Upper lobe of left lung (tissue), 6 donors: ENCODE results near the gene APP. TPM values are rescaled to one million over a fixed set of nuclear protein-coding genes. Genes with fewer than 3 reads are reported as not detected.
A peak's percentile ranks its signal among the peaks of the same experiment; 100 is the strongest.

Source experiments
- ATAC-seq, 2 donors: fragments of 200-7000 bp; cut with Tn5 transposase; one replicate each; pipeline ENCODE4 v1.9.1; 2022; ENCODE audit warnings: mild to moderate bottlenecking in 2 of 2, moderate library complexity in 2 of 2; ENCODE audit not compliant: low FRiP score in 2 of 2
- DNase-seq, 2 donors: peaks; one replicate each; pipeline ENCODE4 v3.0.0-alpha.2; 2019 to 2020
- H3K27ac ChIP-seq, 4 donors: fragments of 200-600 bp; sonication (generic); one replicate each; pipeline ENCODE4 v1.5.1; 2016 to 2019
- H3K27me3 ChIP-seq, 4 donors: fragments of 200-600 bp; sonication (generic); one replicate each; pipeline ENCODE4 v1.5.1; 2017 to 2019
- H3K36me3 ChIP-seq, 4 donors: fragments of 200-600 bp; sonication (generic); one replicate each; pipeline ENCODE4 v1.5.1; 2016 to 2019
- H3K4me1 ChIP-seq, 4 donors: fragments of 200-600 bp; sonication (generic); one replicate each; pipeline ENCODE4 v1.5.1; 2018 to 2019
- H3K4me3 ChIP-seq, 4 donors: fragments of 200-600 bp; sonication (generic); one replicate each; pipeline ENCODE4 v1.5.1; 2017 to 2019; ENCODE audit warnings: mild to moderate bottlenecking in 2 of 4, moderate library complexity in 1 of 4
- H3K9me3 ChIP-seq, 4 donors: fragments of 200-600 bp; sonication (generic); one replicate each; pipeline ENCODE4 v1.5.1; 2018 to 2019
- EP300 ChIP-seq, 4 donors: sonication (generic); formaldehyde crosslinking; IDR thresholded peaks; one replicate each; pipeline ENCODE4 v1.5.1; 2017; ENCODE audit warnings: antibody characterized with exemption in 4 of 4, control low read depth in 2 of 4
- POLR2A ChIP-seq, 4 donors: fragments of 450-650 bp; IDR thresholded peaks; one replicate each; pipeline ENCODE4 v1.5.1; 2016 to 2017; ENCODE audit warnings: antibody characterized with exemption in 4 of 4, mild to moderate bottlenecking in 2 of 4
- POLR2AphosphoS5 ChIP-seq, 2 donors: sonication (generic); formaldehyde crosslinking; IDR thresholded peaks; one replicate each; pipeline ENCODE4 v1.5.1; 2017; ENCODE audit warnings: antibody characterized with exemption in 2 of 2
- WGBS, 2 donors: methylation state at CpG; one replicate each; pipeline ENCODE4 v1.1.5; 2017 to 2018; 5-methylcytosine and 5-hydroxymethylcytosine counted together
- total RNA-seq, 6 donors: library from RNA; depleted of rRNA in 4 of 6; stranded (reverse); fragments of >200 nt in 4 of 6; gene quantifications; one replicate each; pipeline versions ENCODE4 v1.1.0 to v1.2.1, GENCODE V29; 2016 to 2021
- TF ChIP-seq, protein P1 (sequence below), 6 experiments: fragments of 450-650 bp in 4 of 6; fragments of 200-600 bp in 2 of 6; sonication (generic) in 2 of 6; IDR thresholded peaks; one replicate each; pipeline ENCODE4 v1.5.1; 2016 to 2019; ENCODE audit warnings: antibody characterized with exemption in 6 of 6
- donor health status: DM: no; HTN: no; CAD: no; lungs with moderate emphysema.
- donor health status: DM: no; HTN: yes; CAD: no; lungs with severe emphysema.

The APP gene
- total RNA-seq, 6 donors from 2014 or later: 177 to 444 (median 391) TPM

DNA sequence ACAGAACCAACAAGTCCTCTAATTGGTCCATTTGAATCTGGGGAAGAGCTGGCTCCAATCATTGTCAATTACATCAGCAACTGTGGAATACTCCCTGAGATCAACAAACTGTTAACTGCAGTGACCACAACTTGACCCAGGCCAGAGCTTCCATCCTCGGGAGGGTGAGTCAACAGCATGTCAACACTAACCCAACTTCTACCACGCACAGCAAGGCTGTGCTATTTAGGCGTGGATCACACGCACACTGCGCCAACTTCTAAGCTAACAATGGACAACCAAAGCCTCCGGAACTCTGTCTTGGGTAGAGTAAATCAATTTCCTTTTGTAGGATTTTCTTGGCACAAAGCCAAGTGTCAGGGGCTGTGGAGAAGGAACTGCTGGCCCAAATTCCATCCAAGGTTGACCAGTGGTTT, 30.4 kb downstream of the APP start:
- Histone ChIP-seq H3K27ac (peak overlapping the region in 2 of 4 donors; percentile 12 to 46), H3K4me1 (peaks cover 8 to 29% (median 15%) of the 10 kb centered on the region in 4 donors), H3K27me3 (no peaks in the 10 kb centered on the region), H3K36me3 (no peaks in the 10 kb centered on the region), H3K4me3 (no peak overlapping the region), H3K9me3 (no peaks in the 10 kb centered on the region)
- ATAC-seq (peak; percentile 82 to 89), DNase-seq (peak in 1 of 2 donors; percentile 62)
- TF ChIP-seq POLR2AphosphoS5 (IDR thresholded peaks at IDR 0.05): peak in 1 of 2 donors; percentile 67
- TF ChIP-seq POLR2A (IDR thresholded peaks at IDR 0.05): no peak
- TF ChIP-seq EP300 (IDR thresholded peaks at IDR 0.05): peak in 1 of 4 donors; percentile 14
- 42 to 92% methylated on average over 4 to 6 of the region's 6 CpGs for WGBS, 2 donors

DNA sequence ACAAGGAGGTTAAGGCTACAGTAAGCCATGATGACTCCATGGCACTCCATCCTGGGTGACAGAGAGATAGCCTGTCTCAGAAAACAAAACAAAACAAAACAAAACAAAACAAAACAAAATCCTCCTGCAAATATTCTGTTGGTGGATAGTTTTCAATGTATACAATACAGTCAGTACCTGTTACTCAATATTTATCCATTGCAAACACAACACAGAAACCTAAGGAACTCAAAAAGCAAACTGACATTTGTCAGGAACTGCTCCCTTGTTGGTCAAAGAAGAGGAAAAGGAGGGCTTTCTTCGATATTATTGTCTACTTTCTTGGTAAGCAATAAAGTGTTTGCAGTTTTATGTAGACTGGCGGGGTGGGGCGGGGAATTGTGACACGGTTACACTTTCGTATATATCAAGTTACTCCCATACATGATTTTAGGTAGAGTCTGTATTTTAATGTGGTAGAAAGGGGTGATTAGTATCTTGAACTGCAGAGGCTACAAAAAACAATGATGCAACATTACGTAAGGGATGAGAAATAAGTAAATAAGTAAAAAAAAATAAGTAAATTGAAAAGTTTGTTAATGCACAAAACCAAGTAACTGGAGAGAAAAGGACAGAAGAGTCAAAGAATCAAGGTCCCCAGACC, 31.8 kb downstream of the APP start:
- Histone ChIP-seq H3K27me3 (no peaks in the 10 kb centered on the region), H3K9me3 (no peaks in the 10 kb centered on the region), H3K27ac (no peak overlapping the region), H3K36me3 (no peaks in the 10 kb centered on the region), H3K4me3 (no peak overlapping the region), H3K4me1 (peaks cover 8 to 29% (median 15%) of the 10 kb centered on the region in 4 donors)
- ATAC-seq (no peak), DNase-seq (no peak)
- 80 to 88% methylated on average over 6 of the region's 6 CpGs for WGBS, 2 donors
- TF ChIP-seq POLR2AphosphoS5 (IDR thresholded peaks at IDR 0.05): no peak
- TF ChIP-seq, protein P1, sequence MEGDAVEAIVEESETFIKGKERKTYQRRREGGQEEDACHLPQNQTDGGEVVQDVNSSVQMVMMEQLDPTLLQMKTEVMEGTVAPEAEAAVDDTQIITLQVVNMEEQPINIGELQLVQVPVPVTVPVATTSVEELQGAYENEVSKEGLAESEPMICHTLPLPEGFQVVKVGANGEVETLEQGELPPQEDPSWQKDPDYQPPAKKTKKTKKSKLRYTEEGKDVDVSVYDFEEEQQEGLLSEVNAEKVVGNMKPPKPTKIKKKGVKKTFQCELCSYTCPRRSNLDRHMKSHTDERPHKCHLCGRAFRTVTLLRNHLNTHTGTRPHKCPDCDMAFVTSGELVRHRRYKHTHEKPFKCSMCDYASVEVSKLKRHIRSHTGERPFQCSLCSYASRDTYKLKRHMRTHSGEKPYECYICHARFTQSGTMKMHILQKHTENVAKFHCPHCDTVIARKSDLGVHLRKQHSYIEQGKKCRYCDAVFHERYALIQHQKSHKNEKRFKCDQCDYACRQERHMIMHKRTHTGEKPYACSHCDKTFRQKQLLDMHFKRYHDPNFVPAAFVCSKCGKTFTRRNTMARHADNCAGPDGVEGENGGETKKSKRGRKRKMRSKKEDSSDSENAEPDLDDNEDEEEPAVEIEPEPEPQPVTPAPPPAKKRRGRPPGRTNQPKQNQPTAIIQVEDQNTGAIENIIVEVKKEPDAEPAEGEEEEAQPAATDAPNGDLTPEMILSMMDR (IDR thresholded peaks at IDR 0.05): no peak
- no peak for TF ChIP-seq POLR2A (IDR thresholded peaks at IDR 0.05)
- TF ChIP-seq EP300 (IDR thresholded peaks at IDR 0.05): no peak

DNA sequence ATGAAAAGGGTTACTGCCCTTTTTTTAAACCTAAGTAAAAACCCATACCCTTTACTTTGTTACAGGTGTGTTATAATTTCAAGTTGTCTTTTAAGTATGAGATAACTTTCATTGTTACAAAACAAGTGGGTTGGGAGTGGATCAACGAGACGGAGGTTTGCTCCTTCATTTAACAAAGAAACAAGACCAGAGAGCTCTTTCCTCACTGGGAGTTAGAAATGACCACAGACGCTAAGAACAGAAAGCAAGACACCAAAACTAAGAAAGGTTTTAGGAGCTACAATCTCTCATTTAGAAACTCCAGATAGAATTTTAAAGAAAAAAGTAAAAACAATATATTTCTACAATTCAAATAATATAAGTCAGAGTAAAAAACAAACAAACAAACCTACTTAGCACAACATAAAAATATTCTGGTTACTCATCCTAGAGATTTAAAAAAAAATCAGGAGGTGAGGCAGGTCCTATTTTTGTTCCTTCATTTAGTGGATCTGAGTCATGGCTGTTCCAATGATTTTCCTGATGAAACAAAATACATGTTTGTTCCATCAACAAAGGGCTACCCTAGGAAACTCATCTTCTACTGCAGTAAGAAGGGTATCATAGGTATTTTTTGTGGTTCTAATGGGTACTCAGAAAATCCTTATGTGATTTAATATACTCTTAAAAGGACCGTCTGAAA, 33.0 kb downstream of the APP start:
- TF ChIP-seq EP300 (IDR thresholded peaks at IDR 0.05) (no peak), POLR2A (IDR thresholded peaks at IDR 0.05) (no peak), POLR2AphosphoS5 (IDR thresholded peaks at IDR 0.05) (no peak)
- TF ChIP-seq, protein P1 (IDR thresholded peaks at IDR 0.05): no peak
- DNase-seq (no peak), ATAC-seq (no peak)
- H3K4me3 ChIP-seq: no peak overlapping the region
- H3K27ac ChIP-seq: no peak overlapping the region
- peaks cover 8 to 33% (median 15%) of the 10 kb centered on the region in 4 donors for H3K4me1 ChIP-seq
- H3K9me3 ChIP-seq: no peaks in the 10 kb centered on the region
- no peaks in the 10 kb centered on the region for H3K36me3 ChIP-seq
- 70 to 81% methylated on average over 4 of the region's 4 CpGs for WGBS, 2 donors
- H3K27me3 ChIP-seq: no peaks in the 10 kb centered on the region

- ATAC-seq (no peak), DNase-seq (no peak)
- TF ChIP-seq, protein P1 (IDR thresholded peaks at IDR 0.05): no peak
- no peak for TF ChIP-seq POLR2A (IDR thresholded peaks at IDR 0.05)
- no peak for TF ChIP-seq EP300 (IDR thresholded peaks at IDR 0.05)
- TF ChIP-seq POLR2AphosphoS5 (IDR thresholded peaks at IDR 0.05): no peak
- WGBS, 2 donors: 52 to 64% methylated on average over 6 of the region's 6 CpGs
- Histone ChIP-seq H3K27me3 (no peaks in the 10 kb centered on the region), H3K9me3 (no peaks in the 10 kb centered on the region), H3K27ac (no peak overlapping the region), H3K36me3 (no peaks in the 10 kb centered on the region), H3K4me1 (peaks cover 8 to 34% (median 15%) of the 10 kb centered on the region in 4 donors), H3K4me3 (no peak overlapping the region)
Observed at GRCh38 chr21:26136671-26137070, 33.9 kb downstream of the APP start.

DNA sequence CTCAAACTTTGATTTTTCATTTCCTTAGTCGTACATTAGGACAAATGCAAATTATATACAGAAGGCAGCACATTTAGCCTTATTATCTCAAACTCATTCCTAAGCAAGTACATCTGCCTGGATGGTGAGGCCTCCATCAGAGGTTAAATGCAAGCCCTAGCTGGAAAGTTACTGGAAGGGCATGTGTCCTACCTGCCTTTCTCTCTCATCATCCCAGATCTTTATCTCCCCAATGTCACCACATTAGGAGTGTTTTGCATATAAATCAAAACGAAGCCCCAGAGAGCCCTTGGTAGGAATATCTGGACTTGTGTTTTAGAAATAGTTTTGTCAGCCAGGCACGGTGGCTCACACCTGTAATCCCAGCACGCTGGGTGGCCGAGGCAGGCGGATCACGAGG, 35.0 kb downstream of the APP start:
- ATAC-seq: no peak
- Histone ChIP-seq H3K4me1 (peaks cover 4 to 30% (median 12%) of the 10 kb centered on the region in 4 donors), H3K27me3 (no peaks in the 10 kb centered on the region), H3K4me3 (no peak overlapping the region), H3K9me3 (no peaks in the 10 kb centered on the region), H3K36me3 (no peaks in the 10 kb centered on the region), H3K27ac (no peak overlapping the region)
- DNase-seq: no peak
- TF ChIP-seq POLR2AphosphoS5 (IDR thresholded peaks at IDR 0.05): no peak
- TF ChIP-seq EP300 (IDR thresholded peaks at IDR 0.05): no peak
- TF ChIP-seq POLR2A (IDR thresholded peaks at IDR 0.05): no peak
- TF ChIP-seq, protein P1 (IDR thresholded peaks at IDR 0.05): no peak
- 90 to 96% methylated on average over 7 of the region's 7 CpGs for WGBS, 2 donors
